ENCODE measurements around the gene RNF157. TPM values are rescaled to one million over a fixed set of nuclear protein-coding genes. Genes with fewer than 3 reads are reported as not detected.

RNF157 gene
- total RNA-seq, 1 donor from 2014 or later = 43.5 TPM

GRCh38 chr17:76115138-76115754 is 125.0 kb downstream of the RNF157 start:
- Mint-ChIP-seq H3K36me3 (ENCODE audit: insufficient read depth) (no peaks in the 10 kb centered on the region), H3K4me3 (ENCODE audit: low read depth) (no peak overlapping the region), H3K9me3 (ENCODE audit: low read depth) (no peaks in the 10 kb centered on the region), H3K4me1 (ENCODE audit: low read depth) (peaks cover 6% of the 10 kb centered on the region), H3K27me3 (peaks cover 5% of the 10 kb centered on the region), H3K27ac (no peak overlapping the region)
- TF ChIP-seq CTCF (IDR thresholded peaks at IDR 0.05; ENCODE audit: unreplicated experiment) = no peak
- DNase-seq (ENCODE audit: low spot score, unreplicated experiment) = no peak

DNA sequence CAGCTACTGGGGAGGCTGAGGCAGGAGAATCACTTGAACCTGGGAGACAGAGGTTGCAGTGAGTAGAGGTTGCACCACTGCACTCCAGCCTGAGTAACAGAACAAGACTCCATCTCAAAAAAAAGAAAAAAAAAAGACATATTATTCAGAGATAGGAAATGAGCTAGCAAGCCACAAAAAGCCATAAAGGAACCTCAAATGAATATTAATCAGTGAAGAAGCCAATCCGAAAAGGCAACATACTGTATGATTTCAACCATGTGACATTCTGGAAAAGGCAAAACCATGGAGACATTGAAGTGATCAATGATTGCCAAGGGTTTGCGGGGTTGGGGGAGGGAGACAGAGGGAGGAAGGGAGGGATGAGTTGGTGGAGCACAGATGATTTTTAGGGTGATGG is 128.3 kb downstream of the RNF157 start:
- no peaks in the 10 kb centered on the region for H3K27me3 Mint-ChIP-seq
- no peak for DNase-seq (ENCODE audit: low spot score, unreplicated experiment)
- no peak for TF ChIP-seq CTCF (IDR thresholded peaks at IDR 0.05; ENCODE audit: unreplicated experiment)
- H3K36me3 Mint-ChIP-seq (ENCODE audit: insufficient read depth) = no peaks in the 10 kb centered on the region
- no peaks in the 10 kb centered on the region for H3K4me1 Mint-ChIP-seq (ENCODE audit: low read depth)
- no peaks in the 10 kb centered on the region for H3K9me3 Mint-ChIP-seq (ENCODE audit: low read depth)
- no peak overlapping the region for H3K27ac Mint-ChIP-seq
- H3K4me3 Mint-ChIP-seq (ENCODE audit: low read depth) = no peak overlapping the region

GRCh38 chr17:76107509-76107908 is 132.8 kb downstream of the RNF157 start:
- H3K27me3 Mint-ChIP-seq = no peaks in the 10 kb centered on the region
- DNase-seq (ENCODE audit: low spot score, unreplicated experiment) = no peak
- H3K4me1 Mint-ChIP-seq (ENCODE audit: low read depth) = peaks cover 22% of the 10 kb centered on the region
- no peaks in the 10 kb centered on the region for H3K9me3 Mint-ChIP-seq (ENCODE audit: low read depth)
- H3K4me3 Mint-ChIP-seq (ENCODE audit: low read depth) = no peak overlapping the region
- H3K36me3 Mint-ChIP-seq (ENCODE audit: insufficient read depth) = no peaks in the 10 kb centered on the region
- no peak overlapping the region for H3K27ac Mint-ChIP-seq
- peak; percentile 36 for TF ChIP-seq CTCF (IDR thresholded peaks at IDR 0.05; ENCODE audit: unreplicated experiment)

DNA sequence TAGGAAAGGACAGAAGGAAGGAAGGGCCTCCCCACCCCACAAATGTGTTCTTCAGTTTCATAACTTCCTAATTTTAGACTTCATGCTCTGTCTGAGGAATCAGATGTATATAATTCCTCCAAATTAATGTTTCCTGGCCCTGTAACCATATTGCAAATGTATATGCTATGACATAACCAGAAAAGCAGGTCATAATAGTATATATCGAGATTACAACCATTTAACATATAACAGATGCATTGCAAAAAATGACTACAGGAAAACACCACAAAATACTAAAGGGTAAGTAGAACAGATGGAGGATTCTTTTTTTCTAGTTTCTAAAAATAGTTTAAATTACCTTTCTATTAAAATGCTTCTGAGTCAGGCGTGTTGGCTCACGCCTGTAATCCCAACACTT is 133.6 kb downstream of the RNF157 start:
- no peak for TF ChIP-seq CTCF (IDR thresholded peaks at IDR 0.05; ENCODE audit: unreplicated experiment)

GRCh38 chr17:76104896-76105231 is 135.4 kb downstream of the RNF157 start:
- no peak for TF ChIP-seq CTCF (IDR thresholded peaks at IDR 0.05; ENCODE audit: unreplicated experiment)
- no peak for DNase-seq (ENCODE audit: low spot score, unreplicated experiment)
- Mint-ChIP-seq H3K4me3 (ENCODE audit: low read depth) (peak overlapping the region; percentile 37), H3K4me1 (ENCODE audit: low read depth) (peaks cover 23% of the 10 kb centered on the region), H3K9me3 (ENCODE audit: low read depth) (no peaks in the 10 kb centered on the region), H3K27me3 (no peaks in the 10 kb centered on the region), H3K27ac (no peak overlapping the region), H3K36me3 (ENCODE audit: insufficient read depth) (peaks cover 9% of the 10 kb centered on the region)

More for the DNA sequence above, 133.6 kb downstream of the RNF157 start:
- no peaks in the 10 kb centered on the region for H3K27me3 Mint-ChIP-seq
- H3K36me3 Mint-ChIP-seq (ENCODE audit: insufficient read depth) = no peaks in the 10 kb centered on the region
- peaks cover 22% of the 10 kb centered on the region for H3K4me1 Mint-ChIP-seq (ENCODE audit: low read depth)
- DNase-seq (ENCODE audit: low spot score, unreplicated experiment) = no peak
- peak overlapping the region; percentile 96 for H3K27ac Mint-ChIP-seq
- no peak overlapping the region for H3K4me3 Mint-ChIP-seq (ENCODE audit: low read depth)
- no peaks in the 10 kb centered on the region for H3K9me3 Mint-ChIP-seq (ENCODE audit: low read depth)
